GM19351 (cell line): ENCODE measurements around the gene KRTAP4-3.
"Not testable (repeated sequence)": the region's sequence is repeated elsewhere in the genome, so short reads cannot be mapped to it uniquely, and the experiment has no call there.

Source experiments
- ATAC-seq: cut with Tn5 transposase; IDR thresholded peaks from one replicate; pipeline ENCODE4 v1.9.1; 2021; ENCODE audit warnings: mild to moderate bottlenecking, moderate library complexity; ENCODE audit not compliant: unreplicated experiment

Gene KRTAP4-3

DNA sequence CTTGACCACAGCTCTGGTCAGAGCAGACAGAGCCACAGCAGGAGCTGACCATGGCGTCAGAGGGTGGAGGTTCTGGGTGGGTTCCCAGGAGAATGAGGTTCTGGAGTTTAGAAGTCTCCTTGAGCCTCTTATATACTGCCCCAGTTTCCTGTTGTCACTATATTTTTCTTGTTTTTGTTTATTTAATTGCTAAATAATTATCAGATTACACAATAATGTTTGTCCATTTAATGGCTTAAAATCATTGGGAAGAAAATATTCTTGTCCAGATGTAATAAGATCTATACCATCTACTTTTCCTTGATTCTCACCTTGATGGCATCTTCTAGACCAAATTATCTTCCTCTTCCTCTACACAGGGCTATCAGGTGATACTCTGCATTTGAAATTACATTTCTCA is at the start of gene KRTAP4-3:
TSS of gene KRTAP4-3 (minus strand) at position 101 of the 400 bp plus-strand sequence. CDS start at position 52, 49 bp downstream.
- no peak for ATAC-seq

DNA sequence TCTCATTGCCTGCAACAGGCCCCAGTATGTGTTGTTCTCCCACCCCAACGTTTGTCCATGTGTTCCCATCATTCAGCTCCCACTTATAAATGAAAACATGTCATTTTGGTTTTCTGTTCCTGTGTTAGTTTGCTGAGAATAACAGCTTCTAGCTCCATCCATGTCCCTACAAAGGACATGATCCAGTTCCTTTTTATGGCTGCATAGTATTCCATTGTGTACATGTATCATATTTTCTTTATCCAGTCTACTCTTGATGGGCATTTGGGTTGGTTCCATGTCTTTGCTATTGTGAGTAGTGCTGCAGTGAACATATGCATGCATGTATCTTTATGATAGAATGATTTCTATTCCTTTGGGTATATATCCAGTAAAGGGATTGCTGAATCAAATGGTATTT is 47.7 kb upstream of the KRTAP4-3 start:
- no peak for ATAC-seq

DNA sequence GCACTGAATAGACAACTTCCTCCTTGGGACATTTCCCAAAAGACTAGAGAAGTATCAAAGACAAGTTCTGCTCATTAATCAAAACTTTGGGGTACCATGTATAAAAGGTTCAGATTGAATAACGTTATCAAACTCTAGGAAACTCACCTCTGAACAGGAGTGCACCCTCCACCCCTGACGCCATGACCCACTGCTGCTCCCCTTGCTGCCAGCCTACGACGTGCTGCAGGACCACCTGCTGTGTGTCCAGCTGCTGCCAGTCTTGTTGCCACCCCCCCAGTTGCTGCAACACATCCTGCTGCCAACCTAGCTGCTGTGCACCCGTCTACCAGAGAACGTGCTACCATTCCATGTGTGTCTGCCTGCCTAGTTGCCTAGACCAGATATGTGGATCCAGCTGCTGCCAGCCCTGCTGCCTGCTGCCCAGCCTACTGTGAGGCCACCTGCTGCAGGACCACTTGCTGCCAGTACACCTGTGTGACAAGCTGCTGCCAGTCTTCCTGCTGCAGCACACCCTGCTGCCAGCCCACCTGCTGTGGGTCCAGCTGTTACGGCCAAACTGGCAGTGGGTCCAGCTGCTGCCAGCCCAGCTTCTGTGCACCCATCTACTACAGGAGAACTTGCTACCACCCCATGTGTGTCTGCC is 44.6 kb upstream of the KRTAP4-3 start:
- ATAC-seq, result no peak

DNA sequence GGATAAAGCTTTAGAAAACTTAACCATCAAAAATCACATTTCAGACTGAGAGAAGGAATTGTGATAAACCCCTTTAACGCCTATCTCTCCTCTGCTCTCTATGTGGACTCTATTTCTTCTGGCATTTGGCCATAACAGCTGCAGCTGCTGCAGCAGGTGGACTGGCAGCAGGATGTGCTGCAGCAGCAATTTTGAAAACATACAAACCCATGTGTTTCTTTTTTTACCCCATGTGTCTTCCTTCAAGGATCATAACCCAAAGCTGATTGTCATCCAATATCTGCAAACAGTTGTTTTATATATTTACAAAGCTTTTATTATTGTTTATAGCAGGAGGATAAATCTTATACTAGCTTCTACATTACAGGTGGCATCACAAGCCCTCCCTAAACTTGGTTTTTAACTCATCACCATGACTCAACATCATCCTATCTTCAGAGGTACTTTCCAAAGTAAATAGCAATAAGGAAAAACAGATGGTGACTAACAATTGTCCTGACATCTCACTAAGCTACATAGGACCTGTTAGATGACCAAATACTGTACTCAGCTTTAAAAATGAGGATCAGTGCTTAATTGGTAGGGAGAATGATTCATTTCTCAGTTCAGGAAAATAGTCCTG is 43.9 kb upstream of the KRTAP4-3 start:
- ATAC-seq, result no peak

DNA sequence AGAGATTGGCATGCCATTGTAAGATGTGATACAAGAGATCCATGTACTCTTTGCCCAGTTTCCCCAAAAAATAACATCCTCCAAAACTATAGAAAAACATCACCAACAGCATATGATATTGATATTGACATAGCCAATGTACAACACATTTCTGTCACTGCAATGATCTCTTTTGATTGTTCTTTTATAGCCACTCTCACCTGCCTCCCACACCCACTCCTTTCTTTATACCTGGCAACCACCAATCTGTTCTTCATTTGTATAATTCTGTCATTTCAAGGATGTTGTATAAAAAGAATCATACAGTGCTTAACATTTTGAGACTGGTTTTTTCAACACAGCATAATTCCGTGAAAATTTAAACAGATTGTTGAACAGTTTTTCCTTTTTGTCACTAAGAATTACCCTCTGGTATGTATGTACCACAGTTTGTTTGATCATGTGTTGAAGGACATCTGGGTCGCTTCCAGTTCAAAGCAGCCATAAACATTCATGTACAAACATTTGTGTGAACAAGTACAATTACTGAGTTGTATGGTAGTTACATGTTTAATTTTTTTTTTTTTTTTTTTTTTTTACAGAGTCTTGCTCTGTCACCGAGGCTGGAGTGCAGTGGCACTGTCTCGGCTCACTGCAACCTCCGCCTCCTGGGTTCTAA is 31.5 kb upstream of the KRTAP4-3 start:
- no peak for ATAC-seq

DNA sequence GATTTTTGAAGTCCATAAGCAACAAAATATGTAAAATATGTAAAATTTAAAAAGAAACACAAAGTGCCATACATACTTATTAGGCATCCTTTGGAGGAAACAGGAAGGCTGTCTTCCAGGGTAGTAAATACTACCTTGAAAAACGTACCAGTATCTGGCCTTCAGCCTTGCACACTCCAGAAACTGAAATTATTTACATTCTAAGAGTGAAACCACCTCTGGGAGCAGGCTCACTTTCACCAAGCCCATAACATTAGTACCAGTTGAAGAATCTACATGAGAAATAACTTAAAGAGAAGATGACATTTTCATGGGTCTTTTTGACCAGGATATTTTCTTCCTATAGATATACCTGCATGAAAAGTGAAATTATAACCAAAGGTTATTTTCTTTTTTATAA is 28.0 kb upstream of the KRTAP4-3 start:
- ATAC-seq, result no peak

DNA sequence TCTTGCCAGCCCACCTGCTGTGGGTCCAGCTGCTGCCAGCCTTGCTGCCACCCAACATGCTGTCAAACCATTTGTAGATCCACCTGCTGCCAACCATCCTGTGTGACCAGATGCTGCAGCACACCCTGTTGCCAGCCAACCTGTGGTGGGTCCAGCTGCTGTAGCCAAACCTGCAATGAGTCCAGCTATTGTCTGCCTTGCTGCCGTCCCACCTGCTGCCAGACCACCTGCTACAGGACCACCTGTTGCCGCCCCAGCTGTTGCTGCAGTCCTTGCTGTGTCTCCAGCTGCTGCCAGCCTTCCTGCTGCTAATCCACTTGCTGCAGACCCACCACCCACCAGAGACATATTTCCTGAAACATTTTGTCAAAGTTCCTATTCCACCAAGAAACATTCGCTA is 22.3 kb upstream of the KRTAP4-3 start:
- no peak for ATAC-seq

DNA sequence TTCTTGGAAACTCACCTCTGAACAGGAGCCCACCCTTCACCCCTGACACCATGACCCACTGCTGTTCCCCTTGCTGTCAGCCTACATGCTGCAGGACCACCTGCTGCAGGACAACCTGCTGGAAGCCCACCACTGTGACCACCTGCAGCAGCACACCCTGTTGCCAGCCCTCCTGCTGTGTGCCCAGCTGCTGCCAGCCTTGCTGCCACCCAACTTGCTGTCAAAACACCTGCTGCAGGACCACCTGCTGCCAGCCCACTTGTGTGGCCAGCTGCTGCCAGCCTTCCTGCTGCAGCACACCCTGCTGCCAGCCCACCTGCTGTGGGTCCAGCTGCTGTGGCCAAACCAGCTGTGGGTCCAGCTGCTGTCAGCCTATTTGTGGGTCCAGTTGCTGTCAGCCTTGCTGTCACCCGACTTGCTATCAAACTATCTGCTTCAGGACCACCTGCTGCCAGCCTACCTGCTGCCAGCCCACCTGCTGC is 21.9 kb upstream of the KRTAP4-3 start, which contains the start of gene KRTAP9-1:
TSS of gene KRTAP9-1 (plus strand) at position 51 of the 482 bp plus-strand sequence. CDS start at position 51, 0 bp downstream.
- ATAC-seq, result not testable (repeated sequence)

DNA sequence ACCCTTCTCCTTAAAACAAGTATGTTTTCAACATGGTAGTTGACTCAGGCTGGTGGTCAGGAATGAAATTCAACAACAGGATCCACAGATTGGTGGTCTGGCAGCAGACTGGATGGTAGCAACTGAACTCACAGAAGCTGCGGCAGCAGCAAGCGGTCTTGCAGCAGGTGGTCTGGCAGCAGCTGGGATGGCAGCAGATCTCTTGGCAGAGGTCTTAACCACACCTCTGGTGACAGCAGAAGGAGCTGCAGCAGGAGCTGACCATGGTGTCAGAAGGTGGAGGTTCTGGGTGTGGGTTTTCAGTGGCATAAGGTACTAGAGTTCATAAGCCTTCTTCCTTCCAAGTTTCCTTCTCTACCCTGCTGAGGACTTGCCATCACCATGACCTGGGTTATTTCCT is 18.9 kb upstream of the KRTAP4-3 start:
- ATAC-seq, result no peak

DNA sequence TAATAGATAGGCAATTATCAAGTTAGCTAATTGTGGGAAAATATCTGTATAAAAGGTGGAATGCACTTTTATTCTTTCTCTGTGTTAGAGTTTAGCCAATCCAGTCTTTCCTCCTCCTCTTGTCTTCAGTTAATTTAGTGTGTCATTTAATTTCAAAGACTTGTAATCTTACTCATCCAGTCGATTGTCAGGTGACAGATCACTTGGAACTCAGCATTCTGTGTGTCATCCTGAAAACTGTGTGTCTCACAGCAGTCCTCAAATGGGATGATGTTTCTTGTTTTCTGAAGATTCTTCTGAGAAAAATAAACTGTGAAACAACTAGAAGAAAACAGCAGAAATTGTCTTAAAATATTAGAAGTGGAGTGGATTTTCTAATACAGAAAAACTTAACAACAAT is 17.0 kb upstream of the KRTAP4-3 start:
- ATAC-seq, result no peak

DNA sequence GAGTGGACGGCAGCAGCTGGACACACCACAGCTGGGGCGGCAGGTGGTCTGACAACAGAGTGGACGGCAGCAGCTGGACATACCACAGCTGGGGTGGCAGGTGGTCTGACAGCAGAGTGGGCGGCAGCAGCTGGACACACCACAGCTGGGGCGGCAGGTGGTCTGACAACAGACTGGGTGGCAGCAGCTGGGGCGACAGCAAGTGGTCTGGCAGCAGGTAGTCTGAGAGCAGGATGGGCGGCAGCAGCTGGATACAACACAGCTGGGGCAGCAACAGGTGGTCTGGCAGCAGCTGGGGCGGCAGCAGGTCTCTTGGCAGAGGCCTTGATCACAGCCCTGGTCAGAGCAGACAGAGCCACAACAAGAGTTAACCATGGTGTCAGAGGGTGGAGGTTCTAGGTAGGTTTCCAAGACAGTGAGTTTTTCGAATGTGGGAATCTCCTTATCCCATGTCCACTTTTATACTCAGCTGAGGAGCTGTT is 16.5 kb upstream of the KRTAP4-3 start, which contains the start of gene KRTAP4-1:
TSS of gene KRTAP4-1 (minus strand) at position 432 of the 482 bp plus-strand sequence. CDS start at position 375, 57 bp downstream.
- no peak for ATAC-seq

DNA sequence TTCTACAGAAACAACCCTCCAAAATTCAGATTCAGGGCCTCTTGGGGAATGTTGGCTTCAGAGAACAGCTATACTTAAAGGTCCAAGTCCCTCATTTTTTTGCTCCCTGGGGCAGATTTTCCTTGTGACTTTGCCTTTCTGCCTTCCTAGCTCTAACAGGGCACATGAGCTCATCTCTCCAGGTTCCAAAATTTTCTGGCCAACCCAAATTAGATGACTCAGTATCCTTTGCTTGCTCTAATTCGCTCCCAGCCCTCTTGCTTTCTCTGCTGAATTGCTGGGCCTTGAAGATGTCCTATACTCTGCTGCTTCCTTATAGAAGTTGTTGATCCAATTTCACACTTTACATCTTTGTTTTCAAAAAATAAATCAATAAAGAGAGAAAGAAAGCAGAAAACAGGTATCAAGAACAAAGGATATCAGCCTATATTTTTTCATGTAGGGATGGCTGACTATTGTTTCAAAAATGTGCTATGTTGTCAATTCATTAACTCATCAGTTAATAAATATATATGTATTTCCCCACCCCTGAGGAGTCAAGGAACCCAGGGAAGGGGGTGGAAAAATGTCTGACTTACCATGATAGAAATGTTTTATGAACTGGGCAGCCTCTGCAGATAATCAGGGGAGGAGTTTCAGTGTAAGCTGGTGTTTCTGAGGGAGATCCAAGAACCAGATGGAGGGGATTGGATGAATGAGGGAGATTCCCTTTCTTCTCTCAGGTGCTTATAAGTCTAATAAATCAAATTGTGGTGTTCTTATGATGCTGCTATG is 11.0 kb upstream of the KRTAP4-3 start:
- no peak for ATAC-seq

DNA sequence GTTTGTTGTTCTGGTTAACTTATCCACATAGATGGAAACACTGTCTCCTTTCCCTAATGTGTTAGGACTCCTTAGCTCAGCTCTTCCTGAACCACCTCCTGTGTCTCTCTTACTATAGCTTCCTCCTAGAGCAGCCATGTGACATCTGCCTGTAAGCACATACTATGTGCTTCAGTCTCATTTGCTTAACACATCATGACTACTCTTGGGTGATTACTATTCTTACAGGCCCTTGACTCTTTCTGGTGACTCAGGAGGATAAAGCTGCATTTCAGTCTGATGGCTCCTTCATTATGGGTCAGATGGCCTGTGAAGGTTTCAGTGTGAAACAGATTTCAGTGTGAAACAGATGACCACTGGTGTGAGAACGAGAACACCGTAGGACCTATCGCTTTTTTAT is 10.3 kb upstream of the KRTAP4-3 start:
- ATAC-seq, result no peak

DNA sequence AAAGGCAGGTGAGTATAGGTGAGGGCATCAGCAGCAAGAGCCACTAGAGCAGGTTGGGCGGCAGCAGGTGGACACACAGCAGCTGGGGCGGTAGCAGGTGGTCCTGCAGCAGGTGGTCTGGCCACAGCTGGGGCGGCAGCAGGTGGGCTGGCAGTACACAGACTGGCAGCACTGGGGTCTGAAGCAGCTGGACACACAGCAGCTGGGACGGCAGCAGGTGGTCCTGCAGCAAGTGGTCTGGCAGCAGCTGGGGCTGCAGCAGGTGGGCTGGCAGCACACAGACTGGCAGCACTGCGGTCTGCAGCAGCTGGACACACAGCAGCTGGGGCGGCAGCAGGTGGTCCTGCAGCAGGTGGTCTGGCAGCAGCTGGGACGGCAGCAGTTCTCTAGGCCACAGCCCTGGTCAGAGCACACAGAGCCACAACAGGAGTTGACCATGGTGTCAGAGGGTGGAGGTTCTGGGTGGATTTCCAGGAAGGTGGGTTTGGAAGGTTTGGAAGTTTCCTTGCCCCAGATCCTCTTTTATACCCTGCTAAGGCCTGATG is 9.8 kb upstream of the KRTAP4-3 start, which contains the start of gene KRTAP4-2:
TSS of gene KRTAP4-2 (minus strand) at position 495 of the 545 bp plus-strand sequence. CDS start at position 438, 57 bp downstream.
- no peak for ATAC-seq

DNA sequence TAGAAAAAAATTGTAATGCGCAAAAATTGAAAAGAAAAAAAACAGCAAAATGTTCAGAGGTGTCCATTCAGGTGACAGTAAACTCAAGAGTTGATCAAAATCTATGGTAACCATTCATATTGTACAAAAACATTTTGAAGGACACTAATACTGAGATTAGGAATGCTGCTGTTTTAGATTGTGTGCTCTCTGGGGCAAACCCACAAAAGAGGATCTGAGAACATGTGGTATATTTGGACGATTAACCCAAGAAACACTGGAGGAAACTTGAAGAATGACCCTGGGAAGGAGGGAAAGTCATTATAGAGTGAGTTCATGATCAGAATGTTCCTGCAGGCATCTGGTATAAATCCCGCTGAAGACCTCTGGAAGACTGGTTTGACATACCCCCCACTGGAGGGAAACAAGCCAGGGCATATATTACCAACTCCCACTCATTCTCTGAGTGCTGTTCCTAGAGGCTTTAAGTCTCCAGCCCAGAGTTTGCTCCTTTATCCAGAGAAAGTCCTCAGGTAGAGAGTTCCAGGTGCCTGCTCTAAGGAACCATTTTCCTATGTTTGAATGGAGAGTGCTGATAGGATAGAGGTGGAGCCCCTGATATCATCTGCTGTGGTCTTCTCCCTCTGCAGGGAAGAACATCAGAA is 8.8 kb upstream of the KRTAP4-3 start:
- ATAC-seq, result no peak

DNA sequence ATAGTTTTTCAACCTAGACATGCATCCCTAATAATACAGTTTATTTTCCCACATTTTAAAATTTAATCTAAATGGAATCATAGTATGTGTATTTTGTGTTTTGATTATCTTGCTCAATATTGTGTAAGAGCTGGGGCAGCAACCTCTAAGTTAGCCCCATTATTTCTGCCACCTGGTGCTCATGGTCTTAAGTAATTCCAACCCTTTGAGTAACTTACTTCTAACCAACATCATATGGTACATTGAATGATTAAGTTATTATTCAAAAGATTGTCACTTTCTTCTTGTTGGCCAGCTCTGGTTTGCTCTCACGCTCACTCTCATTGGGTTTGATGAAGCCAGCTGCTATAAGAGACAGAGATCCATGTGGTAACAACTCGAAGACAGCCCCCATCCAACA is 3.9 kb upstream of the KRTAP4-3 start:
- no peak for ATAC-seq

DNA sequence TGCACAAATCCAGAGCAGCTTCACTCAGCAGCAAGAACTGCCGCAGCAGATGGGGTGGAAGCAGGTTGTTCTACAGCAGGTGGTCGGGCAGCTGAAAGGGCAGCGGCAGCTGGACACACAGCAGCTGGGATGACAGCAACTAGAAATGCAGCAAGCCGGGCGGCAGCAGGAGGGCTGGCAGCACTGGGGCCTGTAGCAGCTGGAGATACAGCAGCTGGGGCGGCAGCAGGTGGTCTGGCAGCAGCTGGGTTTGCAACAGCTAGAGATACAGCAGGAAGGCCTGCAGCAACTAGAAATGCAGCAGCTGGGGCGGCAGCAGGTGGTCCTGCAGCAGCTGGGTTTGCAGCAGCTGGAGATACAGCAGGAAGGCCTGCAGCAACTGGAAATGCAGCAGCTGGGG is 460 bp downstream of the KRTAP4-3 start:
- no peak for ATAC-seq

DNA sequence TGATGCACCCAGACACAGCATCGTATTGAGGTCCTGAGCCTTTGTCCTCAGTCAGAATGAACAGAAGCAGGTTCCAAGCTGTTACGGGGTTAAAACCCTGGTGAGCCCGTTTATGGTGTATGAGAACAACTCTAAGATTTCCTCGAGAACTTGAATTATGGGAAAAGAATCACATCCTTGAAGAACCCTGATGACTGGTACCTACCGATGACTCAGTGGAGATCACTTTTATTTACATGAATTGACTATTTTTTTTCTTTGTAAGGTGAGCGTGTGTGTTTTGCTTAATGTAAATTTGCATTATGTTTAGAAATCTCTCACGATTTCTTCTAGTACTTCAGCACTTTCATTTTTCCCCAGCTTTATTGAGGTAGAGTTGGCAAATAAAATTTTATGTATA is 4.2 kb downstream of the KRTAP4-3 start:
- ATAC-seq, result no peak

DNA sequence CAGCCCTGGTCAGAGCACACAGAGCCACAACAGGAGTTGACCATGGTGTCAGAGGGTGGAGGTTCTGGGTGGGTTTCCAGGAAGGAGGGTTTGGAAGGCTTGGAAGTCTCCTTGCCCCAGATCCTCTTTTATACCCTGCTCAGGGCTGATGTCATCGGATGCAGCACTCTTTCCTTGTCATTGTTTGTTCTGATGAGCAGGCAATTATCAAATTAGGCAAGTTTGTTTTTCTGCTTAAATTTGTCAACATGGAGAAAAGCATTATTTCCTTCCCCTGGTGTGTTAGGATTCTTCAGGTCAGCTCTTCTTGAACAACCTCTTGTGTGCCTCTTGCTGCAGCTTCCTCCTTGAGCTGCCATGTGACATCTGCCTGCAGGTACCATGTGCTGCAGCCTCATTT is 7.4 kb downstream of the KRTAP4-3 start, which contains the start of gene KRTAP4-4:
TSS of gene KRTAP4-4 (minus strand) at position 101 of the 400 bp plus-strand sequence. CDS start at position 44, 57 bp downstream.
- no peak for ATAC-seq

DNA sequence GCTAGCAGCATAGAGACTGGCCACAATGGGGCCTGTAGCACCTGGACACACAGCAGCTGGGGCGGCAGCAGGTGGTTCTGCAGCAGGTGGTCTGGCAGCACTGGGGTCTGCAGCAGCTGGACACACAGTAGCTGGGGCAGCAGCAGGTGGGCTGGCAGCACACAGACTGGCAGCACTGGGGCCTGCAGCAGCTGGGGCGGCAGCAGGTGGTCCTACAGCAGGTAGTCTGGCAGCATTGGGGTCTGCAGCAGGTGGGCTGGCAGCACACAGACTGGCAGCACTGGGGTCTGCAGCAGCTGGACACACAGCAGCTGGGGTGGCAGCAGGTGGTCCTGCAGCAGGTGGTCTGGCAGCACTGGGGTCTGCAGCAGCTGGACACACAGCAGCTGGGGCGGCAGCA is 7.8 kb downstream of the KRTAP4-3 start:
- not testable (repeated sequence) for ATAC-seq
